ENCODE measurements around the gene CADM2.

CADM2 gene

GRCh38 chr3:85090495-85090894, 131.7 kb downstream of the CADM2 start:
- Histone ChIP-seq H3K36me3 (ENCODE audit: control insufficient read depth, low read length) (no peaks in the 10 kb centered on the region), H3K9me3 (ENCODE audit: control insufficient read depth, insufficient read depth, low read length) (no peaks in the 10 kb centered on the region), H4K20me1 (ENCODE audit: control insufficient read depth, insufficient read depth, low read depth, low read length) (no peaks in the 10 kb centered on the region), H3K4me2 (ENCODE audit: low read length) (no peak overlapping the region), H3K27me3 (ENCODE audit: control insufficient read depth, low read length) (no peaks in the 10 kb centered on the region), H3K27ac (ENCODE audit: low read depth, low read length) (no peak overlapping the region), H3F3A (ENCODE audit: control insufficient read depth, insufficient read depth) (no peaks in the 10 kb centered on the region), H3K79me2 (ENCODE audit: control insufficient read depth, low read length) (no peaks in the 10 kb centered on the region), H3K9me2 (replicated peaks; ENCODE audit: control insufficient read depth, low read length) (no peaks in the 10 kb centered on the region), H3K4me3 (ENCODE audit: low read length) (no peak overlapping the region), H3K4me1 (ENCODE audit: control insufficient read depth, low read length) (no peaks in the 10 kb centered on the region)
- TF ChIP-seq CTCF (IDR thresholded peaks at IDR 0.05; ENCODE audit: low read depth, low read length, poor library complexity, severe bottlenecking) (no peak), EZH2phosphoT487 (IDR thresholded peaks at IDR 0.05; ENCODE audit: borderline replicate concordance, low read length) (no peak)

- H3K27ac ChIP-seq (ENCODE audit: low read depth, low read length), result no peak overlapping the region
- H3K36me3 ChIP-seq (ENCODE audit: control insufficient read depth, low read length), result no peaks in the 10 kb centered on the region
- TF ChIP-seq EZH2phosphoT487 (IDR thresholded peaks at IDR 0.05; ENCODE audit: borderline replicate concordance, low read length) (no peak), CTCF (IDR thresholded peaks at IDR 0.05; ENCODE audit: low read depth, low read length, poor library complexity, severe bottlenecking) (no peak)
- H3K4me1 ChIP-seq (ENCODE audit: control insufficient read depth, low read length), result no peaks in the 10 kb centered on the region
- no peaks in the 10 kb centered on the region for H3K27me3 ChIP-seq (ENCODE audit: control insufficient read depth, low read length)
- no peaks in the 10 kb centered on the region for H3F3A ChIP-seq (ENCODE audit: control insufficient read depth, insufficient read depth)
- H3K9me2 ChIP-seq (replicated peaks; ENCODE audit: control insufficient read depth, low read length), result no peaks in the 10 kb centered on the region
- no peaks in the 10 kb centered on the region for H3K79me2 ChIP-seq (ENCODE audit: control insufficient read depth, low read length)
- no peaks in the 10 kb centered on the region; the same call in 1 of the 2 replicates for H3K9me3 ChIP-seq (ENCODE audit: control insufficient read depth, insufficient read depth, low read length)
- no peaks in the 10 kb centered on the region for H4K20me1 ChIP-seq (ENCODE audit: control insufficient read depth, insufficient read depth, low read depth, low read length)
- H3K4me3 ChIP-seq (ENCODE audit: low read length), result no peak overlapping the region
- H3K4me2 ChIP-seq (ENCODE audit: low read length), result no peak overlapping the region
Observed at GRCh38 chr3:85100316-85100715, 141.5 kb downstream of the CADM2 start.

DNA sequence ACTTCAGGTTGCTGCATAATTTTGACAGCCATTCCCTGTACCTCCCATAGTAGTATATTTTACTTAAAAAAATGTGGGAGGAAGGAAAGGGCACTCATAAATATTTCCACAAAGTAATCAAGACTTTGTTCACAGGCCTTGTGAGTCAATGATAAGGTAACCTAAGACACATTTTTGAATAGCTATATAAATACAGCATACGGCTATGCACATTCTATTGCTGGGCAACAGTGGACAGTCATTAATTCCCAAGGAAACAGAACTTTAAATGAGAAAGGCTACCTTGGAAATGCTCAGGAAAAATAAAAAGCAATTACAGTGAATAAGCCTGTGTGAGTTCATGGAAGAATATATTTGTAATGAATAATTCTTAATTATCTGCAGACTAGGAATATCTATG, 144.0 kb downstream of the CADM2 start:
- H3K79me2 ChIP-seq (ENCODE audit: control insufficient read depth, low read length), result no peaks in the 10 kb centered on the region
- H3K4me1 ChIP-seq (ENCODE audit: control insufficient read depth, low read length), result no peaks in the 10 kb centered on the region
- TF ChIP-seq EZH2phosphoT487 (IDR thresholded peaks at IDR 0.05; ENCODE audit: borderline replicate concordance, low read length) (no peak), CTCF (IDR thresholded peaks at IDR 0.05; ENCODE audit: low read depth, low read length, poor library complexity, severe bottlenecking) (no peak)
- no peaks in the 10 kb centered on the region for H3K9me2 ChIP-seq (replicated peaks; ENCODE audit: control insufficient read depth, low read length)
- H3K9me3 ChIP-seq (ENCODE audit: control insufficient read depth, insufficient read depth, low read length), result no peaks in the 10 kb centered on the region; the same call in 1 of the 2 replicates
- no peak overlapping the region for H3K4me2 ChIP-seq (ENCODE audit: low read length)
- H3K36me3 ChIP-seq (ENCODE audit: control insufficient read depth, low read length), result no peaks in the 10 kb centered on the region
- H3K27ac ChIP-seq (ENCODE audit: low read depth, low read length), result no peak overlapping the region
- no peaks in the 10 kb centered on the region for H3F3A ChIP-seq (ENCODE audit: control insufficient read depth, insufficient read depth)
- no peaks in the 10 kb centered on the region for H4K20me1 ChIP-seq (ENCODE audit: control insufficient read depth, insufficient read depth, low read depth, low read length)
- H3K27me3 ChIP-seq (ENCODE audit: control insufficient read depth, low read length), result no peaks in the 10 kb centered on the region
- no peak overlapping the region for H3K4me3 ChIP-seq (ENCODE audit: low read length)

DNA sequence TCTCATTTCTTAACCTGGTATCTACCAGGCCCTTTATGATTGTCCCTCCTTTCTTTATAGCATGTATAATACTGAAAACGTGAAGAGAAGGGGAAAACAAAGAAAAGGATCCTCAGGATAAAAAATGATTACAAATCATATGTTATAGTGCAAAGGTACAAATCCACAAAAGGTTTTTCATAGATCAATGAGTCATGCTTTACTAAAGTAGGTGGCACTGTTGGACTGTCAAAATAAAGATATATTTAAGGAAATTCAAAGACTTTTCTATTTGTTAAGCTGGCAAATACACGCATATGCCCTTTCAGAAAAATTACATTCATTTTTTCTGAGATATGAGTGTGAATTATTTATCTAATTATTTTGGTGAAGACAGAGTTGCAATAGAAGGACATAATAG, 151.6 kb downstream of the CADM2 start:
- no peaks in the 10 kb centered on the region for H3K36me3 ChIP-seq (ENCODE audit: control insufficient read depth, low read length)
- H3K9me3 ChIP-seq (ENCODE audit: control insufficient read depth, insufficient read depth, low read length), result no peaks in the 10 kb centered on the region
- no peak overlapping the region for H3K4me2 ChIP-seq (ENCODE audit: low read length)
- no peaks in the 10 kb centered on the region for H4K20me1 ChIP-seq (ENCODE audit: control insufficient read depth, insufficient read depth, low read depth, low read length)
- no peaks in the 10 kb centered on the region for H3K4me1 ChIP-seq (ENCODE audit: control insufficient read depth, low read length)
- no peak overlapping the region for H3K27ac ChIP-seq (ENCODE audit: low read depth, low read length)
- H3K4me3 ChIP-seq (ENCODE audit: low read length), result no peak overlapping the region
- H3K27me3 ChIP-seq (ENCODE audit: control insufficient read depth, low read length), result no peaks in the 10 kb centered on the region
- TF ChIP-seq EZH2phosphoT487 (IDR thresholded peaks at IDR 0.05; ENCODE audit: borderline replicate concordance, low read length) (no peak), CTCF (IDR thresholded peaks at IDR 0.05; ENCODE audit: low read depth, low read length, poor library complexity, severe bottlenecking) (no peak)
- H3F3A ChIP-seq (ENCODE audit: control insufficient read depth, insufficient read depth), result no peaks in the 10 kb centered on the region
- no peaks in the 10 kb centered on the region for H3K9me2 ChIP-seq (replicated peaks; ENCODE audit: control insufficient read depth, low read length)
- no peaks in the 10 kb centered on the region for H3K79me2 ChIP-seq (ENCODE audit: control insufficient read depth, low read length)

Data from DOHH2 (cell line).